HG02970 (cell line): ENCODE results near the gene TANGO6.
"Not testable (repeated sequence)": the region's sequence is repeated elsewhere in the genome, so short reads cannot be mapped to it uniquely, and the experiment has no call there.

Experiments
- ATAC-seq: cut with Tn5 transposase; IDR thresholded peaks from one replicate; pipeline ENCODE4 v1.9.1; 2021; ENCODE audit warnings: mild to moderate bottlenecking, moderate library complexity, moderate number of reproducible peaks; ENCODE audit not compliant: unreplicated experiment, low FRiP score

Gene TANGO6

GRCh38 chr16:69048328-69049120 is 205.2 kb downstream of the TANGO6 start:
- no peak for ATAC-seq

- no peak for ATAC-seq
These were observed 205.8 kb downstream of the TANGO6 start for GRCh38 chr16:69049146-69049545.

DNA sequence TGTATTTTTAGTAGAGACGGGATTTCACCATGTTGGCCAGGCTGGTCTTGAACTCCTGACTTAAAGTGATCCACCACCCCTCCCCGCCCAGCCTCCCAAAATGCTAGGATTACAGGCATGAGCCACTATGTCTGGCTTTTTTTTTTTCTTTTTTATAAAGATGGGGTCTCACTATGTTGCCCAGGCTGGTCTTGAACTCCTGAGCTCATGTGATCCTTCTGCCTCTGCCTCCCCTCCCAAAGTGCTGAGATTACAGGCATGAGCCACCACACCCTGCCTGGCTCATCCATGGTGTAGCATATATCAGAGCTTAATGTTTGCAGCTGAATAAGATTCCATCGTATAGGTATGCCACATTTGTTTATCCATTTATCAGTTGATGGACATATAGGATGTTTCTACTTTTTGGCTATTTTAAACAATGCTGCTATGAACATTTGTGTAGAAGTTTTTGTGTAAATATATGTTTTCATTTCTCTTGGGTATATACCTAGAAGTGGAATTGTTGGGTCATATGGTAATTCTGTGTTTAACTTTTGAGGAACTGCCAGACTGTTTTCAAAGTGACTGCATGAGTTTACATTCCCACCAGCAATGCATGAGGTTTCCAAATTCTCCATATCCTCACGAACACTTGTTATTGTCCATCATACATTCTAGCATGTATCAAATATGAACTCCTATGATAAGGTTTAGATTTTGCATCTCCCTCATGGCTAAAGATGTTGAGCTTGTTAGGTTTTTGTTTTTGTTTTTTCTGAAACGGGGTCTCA is 206.5 kb downstream of the TANGO6 start:
- ATAC-seq, result no peak

GRCh38 chr16:69051517-69051830 is 208.1 kb downstream of the TANGO6 start:
- ATAC-seq, result not testable (repeated sequence)

- no peak for ATAC-seq
These were observed 211.7 kb downstream of the TANGO6 start for GRCh38 chr16:69055008-69055407.

DNA sequence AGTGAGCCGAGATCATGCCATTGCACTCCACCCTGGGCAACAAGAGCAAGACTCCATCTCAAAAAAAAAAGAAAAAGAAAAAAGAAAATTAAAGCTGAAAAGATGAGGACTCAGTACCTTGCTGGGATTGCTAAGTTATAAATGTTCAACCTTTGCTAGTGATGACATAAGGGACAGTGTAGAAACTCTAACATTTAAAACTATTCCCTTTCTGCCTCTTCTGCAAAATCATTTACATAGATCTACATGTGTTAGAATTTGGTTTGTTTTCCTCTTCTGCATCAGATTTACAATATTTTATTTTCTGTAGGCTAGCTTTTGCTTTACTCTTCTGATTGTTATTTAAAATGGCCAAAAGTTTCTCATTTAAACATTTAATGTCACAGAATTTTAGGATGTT is 212.6 kb downstream of the TANGO6 start:
- ATAC-seq, result no peak

DNA sequence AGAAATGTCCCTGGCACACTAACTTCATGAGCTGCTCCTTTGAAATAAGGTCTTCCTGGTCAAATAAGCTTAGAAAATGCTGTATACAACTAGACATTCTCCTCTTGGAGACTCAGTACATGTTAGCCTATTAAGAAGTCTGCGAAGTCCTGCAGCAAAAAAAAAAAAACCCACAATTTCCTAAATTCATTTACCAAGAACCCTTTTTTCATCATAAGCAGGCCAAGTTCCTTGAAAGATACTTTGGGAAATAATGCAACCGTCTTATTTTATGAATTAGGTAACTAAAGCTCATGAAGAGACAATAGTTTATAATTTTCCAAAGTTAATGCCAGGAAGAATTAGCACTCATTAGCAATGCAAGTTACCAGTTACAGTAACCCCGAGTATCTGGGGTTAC is 213.1 kb downstream of the TANGO6 start:
- no peak for ATAC-seq

- no peak for ATAC-seq
These were observed 214.4 kb downstream of the TANGO6 start for GRCh38 chr16:69057400-69058378.

DNA sequence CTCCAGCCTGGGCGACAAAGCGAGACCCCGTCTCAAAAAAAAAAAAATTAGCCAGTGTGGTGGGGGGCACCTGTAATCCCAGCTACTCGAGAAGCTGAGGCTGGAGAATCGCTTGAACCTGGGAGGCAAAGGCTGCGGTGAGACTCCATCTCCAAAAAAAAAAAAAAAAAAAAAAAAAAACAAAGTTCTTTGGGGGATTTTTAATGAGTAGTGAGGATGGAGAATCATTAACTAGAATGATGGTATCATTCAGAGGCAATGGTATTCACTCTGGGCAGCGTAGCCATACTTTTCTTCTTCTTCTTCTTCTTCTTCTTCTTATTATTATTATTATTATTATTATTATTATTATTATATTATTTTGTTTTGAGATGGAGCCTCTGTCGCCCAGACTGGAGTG is 220.2 kb downstream of the TANGO6 start:
- ATAC-seq, result not testable (repeated sequence)

DNA sequence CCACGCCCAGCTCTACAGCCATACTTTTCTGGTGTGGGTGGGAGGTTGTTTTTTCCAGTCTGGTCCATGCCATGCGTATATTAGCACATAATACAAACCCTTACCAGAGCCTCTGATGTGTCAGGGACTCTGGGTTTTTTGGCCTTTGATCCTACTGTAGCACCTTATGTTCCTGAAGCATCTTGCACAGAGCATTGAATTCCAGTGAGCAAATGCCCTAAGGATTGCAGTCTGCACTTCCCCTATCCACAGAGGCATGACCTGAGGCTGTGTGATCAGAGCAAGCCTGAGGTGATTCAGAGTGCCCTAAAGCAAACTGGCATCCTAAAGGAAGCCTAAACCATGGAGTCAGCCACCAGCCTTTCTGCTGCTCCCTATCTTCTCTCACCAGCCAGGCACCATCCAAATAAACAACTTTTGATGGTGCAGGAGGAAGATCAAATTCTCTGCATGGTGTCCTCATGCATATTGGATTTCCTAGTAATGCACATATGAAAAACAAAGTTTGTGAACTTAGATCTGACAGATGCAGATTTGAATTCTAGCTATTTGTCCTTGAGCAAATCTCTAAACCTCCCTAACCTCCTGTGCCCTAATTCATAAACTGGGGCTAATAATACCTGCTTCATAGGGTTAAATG is 220.9 kb downstream of the TANGO6 start:
- ATAC-seq, result no peak

- ATAC-seq, result no peak
These were observed 221.5 kb downstream of the TANGO6 start for GRCh38 chr16:69064764-69065313.

- no peak for ATAC-seq
These were observed 226.2 kb downstream of the TANGO6 start for GRCh38 chr16:69069504-69069903.

- ATAC-seq, result no peak
These were observed 227.7 kb downstream of the TANGO6 start for GRCh38 chr16:69071036-69071435.

GRCh38 chr16:69072640-69072974 is 229.3 kb downstream of the TANGO6 start:
- ATAC-seq, result no peak

DNA sequence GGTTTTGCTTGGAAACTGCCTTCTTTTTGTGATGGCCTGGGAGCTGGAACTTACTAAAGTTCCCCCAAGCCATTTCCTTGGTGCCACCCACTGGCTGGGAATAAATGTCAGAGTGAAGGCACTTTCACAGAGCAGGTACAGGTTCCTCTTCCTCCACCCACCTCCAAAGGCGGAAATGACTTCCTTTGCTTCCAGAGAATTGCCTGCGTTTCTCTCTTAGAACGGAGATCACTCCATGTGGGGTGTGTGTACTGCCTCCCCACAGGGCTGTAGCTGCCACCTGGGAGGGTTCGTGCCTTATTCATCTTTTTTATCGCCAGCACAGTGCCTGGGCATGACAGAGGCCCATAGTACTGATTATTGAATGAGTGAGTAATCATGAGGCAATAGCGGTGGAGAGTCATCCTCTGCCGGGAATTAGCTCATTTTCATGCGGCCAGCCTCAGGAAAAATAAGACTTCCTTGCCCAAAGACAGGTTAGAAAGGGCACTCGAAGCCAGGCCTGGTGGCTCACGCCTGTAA is 229.9 kb downstream of the TANGO6 start:
- no peak for ATAC-seq

DNA sequence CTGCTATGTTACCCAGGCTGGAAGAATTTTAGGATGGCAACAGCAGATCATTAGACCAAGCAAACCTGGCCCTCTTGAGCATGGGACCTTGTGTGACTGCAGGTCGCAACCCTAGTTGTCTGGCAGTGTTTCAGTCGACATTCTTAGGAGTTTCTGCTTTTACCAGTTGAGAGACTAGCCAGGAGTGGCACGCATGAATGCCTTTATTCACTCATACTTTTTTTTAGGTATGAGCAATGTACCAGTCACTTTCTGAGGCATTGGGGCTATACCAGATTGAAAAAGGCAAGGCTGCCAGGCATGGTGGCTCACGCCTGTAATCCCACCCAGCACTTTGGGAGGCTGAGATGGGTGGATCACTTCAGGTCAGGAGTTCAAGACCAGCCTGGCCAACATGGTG is 233.9 kb downstream of the TANGO6 start:
- ATAC-seq, result no peak

DNA sequence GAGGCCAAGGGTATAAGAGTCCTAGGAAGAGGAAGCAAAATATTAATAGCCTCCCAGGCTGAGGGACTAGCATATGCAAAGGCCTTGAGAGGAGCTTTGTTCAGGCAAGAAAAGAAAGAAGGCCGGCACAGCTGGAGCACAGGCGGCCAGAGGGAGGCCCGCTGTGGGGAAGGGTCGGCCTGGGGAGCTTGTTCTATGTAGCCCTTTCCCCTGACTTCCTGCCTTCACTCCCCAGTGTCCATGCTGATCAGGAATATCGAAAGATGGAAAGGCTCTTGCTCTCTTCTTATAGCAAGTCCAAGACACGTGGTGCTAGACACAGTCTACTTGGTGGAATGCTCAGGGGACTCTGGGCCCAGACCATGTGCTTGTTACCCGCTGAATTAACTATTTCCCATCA is 234.7 kb downstream of the TANGO6 start:
- no peak for ATAC-seq

DNA sequence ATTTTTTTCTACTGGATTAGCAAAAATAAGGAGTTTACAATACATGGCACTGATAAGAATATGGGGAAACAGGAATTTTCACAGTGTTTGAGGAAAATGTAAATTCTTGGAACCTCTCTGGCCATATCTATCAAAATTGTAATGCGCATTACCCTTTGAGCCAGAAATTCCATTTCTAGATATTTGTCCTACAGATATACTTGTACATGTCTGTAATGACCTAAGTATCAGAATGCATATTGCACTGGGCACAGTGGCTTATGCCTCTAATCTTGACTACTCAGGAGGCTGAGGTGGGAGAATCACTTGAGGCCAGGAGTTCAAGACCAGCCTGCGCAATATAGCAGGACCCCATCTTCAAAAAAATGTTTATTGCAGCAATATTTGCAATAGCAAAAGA is 236.4 kb downstream of the TANGO6 start:
- ATAC-seq, result no peak

GRCh38 chr16:69083306-69083941 is 240.1 kb downstream of the TANGO6 start:
- no peak for ATAC-seq
